Inflammatory macrophage treated with lipopolysaccharide for 4 hours (primary cell): Measurements from ENCODE around the gene DIAPH2.
"Not testable (repeated sequence)": the region's sequence is repeated elsewhere in the genome, so short reads cannot be mapped to it uniquely, and the experiment has no call there.

Source experiments
- DNase-seq: peaks from one replicate; pipeline ENCODE4 v3.0.0-alpha.2; 2020

Gene DIAPH2

DNA sequence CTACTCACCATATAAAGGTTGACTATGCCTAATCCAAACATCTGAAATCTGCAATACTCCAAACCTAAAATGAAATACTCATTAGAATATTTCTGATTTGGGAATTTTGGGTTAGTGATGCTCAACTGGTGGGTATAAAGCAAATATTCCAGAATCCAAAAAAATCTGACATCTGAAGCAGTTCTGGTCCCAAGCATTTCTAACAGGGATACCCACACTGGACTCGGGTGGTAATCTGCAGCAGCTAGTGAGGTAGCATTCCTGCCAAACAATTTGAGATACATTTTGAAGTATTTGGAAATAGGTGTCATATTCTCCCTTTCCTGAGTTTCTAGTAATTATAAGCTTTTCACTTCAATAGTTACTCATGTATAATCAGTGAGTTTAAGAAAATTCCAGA is 149.5 kb downstream of the DIAPH2 start:
- no peak for DNase-seq

DNA sequence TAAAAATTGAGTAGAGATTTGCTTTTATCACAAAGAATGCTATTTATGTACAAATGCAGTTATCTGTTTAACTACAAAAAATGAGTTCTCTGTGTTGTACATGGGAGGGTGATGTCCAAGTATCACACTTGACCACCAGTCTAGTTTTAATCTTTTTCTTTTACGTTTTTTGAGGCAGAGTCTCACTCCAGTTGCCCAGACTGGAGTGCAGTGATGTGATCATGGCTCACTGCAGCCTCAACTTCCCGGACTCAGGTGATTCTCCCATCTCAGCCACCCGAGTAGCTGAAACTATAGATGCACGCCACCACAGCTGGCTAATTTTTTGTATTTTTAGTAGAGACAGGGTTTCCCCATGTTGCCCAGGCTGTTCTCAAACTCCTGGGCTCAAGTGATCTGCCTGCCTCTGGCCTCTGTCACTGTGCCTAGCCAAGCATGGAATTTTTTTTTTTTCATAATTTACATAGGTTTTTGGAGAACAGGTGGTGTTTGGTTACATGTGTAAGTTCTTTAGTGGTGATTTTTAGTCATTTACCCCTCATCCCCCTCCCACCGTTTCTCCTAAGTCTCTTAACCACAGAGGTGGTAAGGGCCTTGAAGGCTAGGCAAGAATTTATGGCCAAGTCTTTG is 151.1 kb downstream of the DIAPH2 start:
- no peak for DNase-seq

DNA sequence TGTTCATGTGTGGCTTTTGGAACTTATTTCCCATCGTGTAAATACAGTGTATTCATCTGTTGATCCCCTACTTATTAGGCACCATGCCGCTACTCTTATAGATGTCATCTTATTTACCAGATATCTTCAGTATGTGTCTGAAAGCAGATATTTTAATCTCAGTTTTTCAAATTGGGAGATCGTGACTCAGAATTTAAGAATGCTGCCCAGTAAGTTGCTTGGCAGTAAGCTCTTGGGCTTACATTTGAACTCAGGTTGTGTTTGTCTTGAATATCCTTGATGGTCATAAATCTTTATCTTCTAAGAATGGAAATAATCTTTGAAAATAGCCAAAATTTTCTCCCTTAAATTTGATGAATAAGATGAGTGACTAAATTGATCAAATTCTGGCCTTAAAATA is 153.2 kb downstream of the DIAPH2 start:
- no peak for DNase-seq

DNA sequence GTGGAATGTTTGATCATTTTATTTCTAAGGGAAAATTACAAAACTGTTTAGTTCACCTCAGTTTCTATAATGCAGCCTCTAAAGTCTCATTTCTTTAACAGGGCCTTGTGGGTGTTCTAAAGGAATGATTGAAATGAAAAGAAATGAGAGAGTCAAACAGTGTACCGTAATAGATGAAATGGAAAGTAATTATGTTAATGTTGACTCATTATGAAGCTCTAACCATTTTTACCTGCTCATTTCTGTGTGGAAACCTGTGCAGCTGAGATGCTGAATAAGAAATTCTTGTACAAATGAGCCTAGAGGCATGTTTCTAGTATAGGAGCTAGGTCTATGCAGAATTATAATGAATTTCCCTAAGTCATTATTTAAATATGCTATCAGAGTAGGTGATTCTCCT is 153.9 kb downstream of the DIAPH2 start:
- no peak for DNase-seq

DNA sequence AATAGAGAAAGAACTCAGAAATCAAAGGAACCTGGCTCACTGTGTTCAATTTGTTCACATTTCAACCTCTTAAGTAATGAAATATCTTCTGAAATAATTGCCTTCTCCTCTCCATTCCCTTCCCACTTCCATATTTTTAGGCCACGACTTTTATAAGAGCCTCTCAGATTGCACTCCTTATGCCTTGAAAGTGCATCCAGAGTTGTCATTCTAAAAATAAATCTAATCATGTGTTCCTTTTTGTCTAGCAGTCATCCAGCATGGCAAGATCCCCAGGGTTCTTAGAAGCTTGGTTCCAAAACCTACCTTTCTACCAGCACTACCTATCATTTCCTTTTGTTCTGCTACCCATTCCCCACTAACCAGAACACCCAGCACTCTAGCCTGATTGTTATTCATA is 156.7 kb downstream of the DIAPH2 start:
- DNase-seq = no peak

DNA sequence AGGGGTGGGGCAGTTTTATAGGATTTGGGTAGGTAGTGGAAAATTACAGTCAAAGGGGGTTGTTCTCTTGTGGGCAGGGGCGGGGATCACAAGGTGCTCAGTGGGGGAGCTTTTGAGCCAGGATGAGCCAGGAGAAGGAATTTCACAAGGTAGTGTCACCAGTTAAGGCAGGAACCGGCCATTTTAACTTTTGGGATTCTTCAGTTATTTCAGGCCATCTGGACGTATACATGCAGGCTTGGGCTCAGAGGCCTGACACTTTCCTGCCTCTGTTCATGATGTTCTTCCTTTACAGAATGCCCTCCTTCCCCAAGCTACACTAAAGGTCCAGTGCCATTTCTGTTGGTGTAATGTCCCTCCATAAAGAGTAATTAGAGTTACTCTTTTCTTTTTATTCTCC is 157.2 kb downstream of the DIAPH2 start:
- DNase-seq = not testable (repeated sequence)

DNA sequence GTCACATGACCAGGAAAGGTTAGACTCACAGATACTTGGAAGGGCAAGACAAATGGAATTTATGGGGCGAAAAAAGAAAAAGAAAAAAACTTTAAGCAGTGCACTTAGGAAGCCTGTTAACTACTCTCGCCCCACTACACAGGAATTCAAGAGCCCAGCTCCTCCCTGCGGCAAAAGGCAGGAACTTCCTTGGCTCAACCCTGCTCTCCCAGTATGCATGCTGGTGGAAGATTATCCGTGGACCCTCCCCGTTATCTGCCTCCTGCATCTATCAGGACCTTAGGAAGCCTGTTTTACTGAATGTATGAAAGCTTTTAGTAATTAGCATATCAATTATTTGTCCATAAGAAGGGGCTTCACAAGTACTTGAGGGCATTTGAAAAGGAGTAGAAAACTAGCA is 158.9 kb downstream of the DIAPH2 start:
- no peak for DNase-seq

DNA sequence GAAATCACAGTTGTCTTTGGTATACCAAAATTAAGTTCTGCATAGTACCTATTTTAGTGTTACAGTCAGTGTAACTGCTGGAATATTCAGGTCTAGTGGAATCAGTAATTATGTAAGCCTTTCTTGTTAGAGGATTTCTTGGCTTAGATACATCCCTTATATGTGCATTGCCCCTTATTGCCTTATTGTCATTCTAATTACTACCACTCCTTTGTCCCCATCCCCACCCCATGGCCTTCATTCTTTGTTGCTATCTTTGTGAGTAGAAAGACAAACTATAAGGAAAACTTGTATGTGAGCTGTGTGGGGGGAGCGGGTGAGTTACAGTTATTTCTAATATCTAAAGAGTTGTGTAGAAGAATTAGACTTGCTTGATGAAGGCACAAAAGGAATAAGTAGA is 162.2 kb downstream of the DIAPH2 start:
- no peak for DNase-seq

DNA sequence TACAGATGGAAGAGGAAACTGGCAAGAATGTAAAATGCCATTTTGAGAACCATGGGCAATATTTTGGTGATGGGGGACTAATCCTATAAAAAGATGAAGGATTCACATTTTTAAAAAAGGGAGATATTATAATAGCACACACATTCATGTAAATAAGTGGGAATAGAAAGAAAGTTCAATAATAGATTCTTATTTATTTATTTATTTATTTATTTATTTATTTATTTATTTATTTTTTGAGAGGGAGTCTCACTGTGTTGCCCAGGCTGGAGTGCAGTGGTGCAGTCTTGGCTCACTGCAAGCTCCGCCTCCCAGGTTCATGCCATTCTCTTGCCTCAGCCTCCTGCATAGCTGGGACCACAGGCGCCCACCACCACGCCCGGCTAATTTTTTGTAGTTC is 174.8 kb downstream of the DIAPH2 start:
- not testable (repeated sequence) for DNase-seq

DNA sequence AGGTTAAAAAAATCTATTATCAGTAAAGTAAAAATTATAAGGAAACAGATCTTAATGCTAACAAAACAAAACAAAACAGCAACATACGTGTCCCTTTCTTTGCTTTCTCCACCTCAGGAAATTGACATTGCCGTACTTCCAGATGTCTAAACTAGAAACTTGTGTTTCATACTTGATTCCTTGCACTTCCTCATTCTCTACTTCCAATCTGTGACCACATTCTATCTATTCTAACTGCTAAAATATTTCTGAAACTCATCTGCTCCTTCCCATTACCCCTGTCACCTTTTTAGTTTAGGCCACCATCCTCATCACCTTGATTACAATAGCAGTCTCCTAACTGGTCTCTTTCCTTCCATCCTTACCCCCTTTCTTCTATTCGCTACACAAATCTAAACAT is 176.6 kb downstream of the DIAPH2 start:
- peak; percentile 11 for DNase-seq

DNA sequence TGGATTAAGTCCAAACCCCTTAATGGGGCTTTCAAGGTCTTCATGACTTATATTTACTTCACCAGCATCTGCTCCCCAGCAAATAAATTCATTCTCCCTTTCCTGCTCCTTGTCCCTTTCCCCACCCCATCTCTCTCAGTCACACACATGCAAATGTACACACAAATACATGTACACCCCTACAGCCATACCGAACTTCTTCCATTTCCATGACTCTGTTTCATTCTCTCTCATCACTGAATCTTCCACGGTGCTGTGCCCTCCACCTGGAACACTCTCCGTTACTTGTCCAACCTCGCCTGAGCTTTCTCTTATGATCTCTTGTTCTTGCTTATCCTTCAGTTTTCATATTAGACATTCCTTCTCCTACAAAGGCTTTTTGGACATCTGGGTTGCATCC is 177.0 kb downstream of the DIAPH2 start:
- no peak for DNase-seq

DNA sequence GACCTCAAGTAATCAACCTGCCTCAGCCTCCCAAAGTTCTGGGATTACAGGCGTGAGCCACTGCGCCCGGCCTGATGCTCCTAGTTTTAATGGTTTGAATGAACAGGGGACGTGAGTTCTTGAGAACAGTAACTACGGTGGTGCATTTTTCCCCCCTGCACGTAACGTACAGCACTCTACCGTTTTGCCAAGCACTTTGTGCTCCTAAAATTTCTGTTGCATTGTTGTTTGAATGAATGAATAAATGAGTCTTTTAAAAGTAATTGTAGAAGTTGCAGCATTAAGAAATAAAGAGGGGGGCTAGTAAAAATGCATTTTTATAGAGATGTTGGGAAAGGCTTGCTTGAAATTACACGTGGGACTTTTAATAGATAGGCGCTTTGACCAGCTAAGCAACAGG is 199.0 kb downstream of the DIAPH2 start, which contains the start of gene RPA4:
Gene RPA4 (plus strand): TSS at position 301 of the 400 bp plus-strand sequence. CDS start 403 bp downstream, outside the sequence.
- no peak for DNase-seq

DNA sequence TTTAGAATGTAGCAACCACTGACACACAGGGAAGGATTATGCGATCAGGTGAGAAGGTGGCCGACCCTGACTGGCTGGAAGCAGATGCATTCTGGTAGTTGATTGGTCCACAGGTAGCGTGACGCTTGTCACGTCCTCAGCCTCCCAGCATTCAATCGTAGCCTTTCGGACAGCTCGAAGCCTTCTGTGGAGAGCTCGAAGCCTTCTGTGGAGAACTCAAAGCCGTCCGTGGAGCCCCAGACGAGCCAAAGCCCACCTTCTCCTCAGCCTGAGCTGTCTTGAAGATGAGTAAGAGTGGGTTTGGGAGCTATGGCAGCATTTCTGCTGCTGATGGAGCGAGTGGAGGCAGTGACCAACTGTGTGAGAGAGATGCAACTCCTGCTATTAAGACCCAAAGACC is 199.4 kb downstream of the DIAPH2 start:
- DNase-seq = no peak

DNA sequence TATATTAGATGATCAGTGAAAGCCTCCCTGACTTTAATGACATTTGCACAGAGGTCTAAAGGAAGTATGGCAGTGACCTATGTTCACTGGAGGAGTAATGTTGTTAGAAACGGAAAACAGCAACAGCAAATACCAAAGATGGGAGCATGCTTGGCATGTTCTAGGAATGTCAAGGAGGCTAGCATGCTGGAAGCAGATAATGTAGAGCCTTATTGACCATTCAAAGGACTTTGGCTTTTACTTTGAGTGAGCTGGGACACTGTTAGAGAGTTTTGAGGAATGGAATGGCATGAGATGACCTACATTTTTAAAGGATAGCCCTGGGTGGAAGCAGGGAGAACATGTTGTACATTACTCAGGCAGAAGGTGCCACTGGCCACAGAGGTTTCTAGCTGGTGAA is 205.1 kb downstream of the DIAPH2 start:
- DNase-seq = no peak

DNA sequence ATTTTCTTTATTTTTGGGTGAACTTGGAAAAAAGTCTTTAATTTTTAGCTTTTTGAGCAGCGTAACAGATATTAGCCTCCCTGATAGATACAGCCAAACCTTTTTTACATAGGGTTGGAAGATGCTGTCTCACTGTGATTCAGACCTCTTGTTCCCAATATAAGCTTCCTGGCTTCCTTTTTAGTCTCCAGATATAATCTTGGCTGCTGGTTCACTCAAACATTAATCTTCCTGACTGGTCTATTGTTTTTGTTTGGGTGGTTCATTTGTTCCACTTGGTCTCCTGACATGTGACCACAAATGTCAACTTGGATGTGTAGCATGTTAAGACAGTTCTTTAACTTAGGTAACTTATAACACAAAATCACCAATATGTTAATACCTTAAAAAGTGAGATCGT is 222.1 kb downstream of the DIAPH2 start:
- DNase-seq = no peak

DNA sequence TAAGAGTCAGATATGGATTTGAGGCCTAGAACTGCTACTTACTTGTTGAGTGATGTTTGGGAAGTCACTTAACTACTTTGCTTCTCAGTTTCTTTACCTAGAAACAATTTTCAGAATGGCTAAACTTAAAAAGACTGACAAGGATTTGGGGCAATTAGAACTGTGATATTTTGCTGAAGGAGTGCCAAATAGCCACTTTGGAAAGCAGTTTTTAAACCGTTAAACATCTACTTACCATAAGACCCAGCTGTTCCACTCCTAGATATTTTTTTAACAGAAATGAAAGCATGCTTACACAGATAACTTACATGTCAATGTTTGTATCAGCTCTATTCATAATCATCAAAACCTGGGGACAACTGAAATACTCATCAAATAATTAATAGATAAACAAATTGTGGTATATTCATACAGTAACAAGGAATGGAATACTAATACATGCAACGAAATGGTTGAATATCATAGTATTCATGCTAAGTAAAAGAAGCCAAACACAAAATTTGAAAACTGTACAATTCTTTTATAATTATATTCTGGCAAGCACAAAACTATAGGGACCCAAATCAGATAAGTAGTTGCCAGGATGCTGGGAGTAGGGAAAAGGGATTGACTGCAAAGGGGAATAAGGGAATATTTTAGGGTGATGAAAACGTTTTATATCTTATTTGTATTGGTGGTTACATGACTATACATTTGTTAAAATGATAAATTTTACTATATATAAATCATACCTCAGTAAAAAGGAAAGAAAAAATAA is 223.1 kb downstream of the DIAPH2 start:
- no peak for DNase-seq

DNA sequence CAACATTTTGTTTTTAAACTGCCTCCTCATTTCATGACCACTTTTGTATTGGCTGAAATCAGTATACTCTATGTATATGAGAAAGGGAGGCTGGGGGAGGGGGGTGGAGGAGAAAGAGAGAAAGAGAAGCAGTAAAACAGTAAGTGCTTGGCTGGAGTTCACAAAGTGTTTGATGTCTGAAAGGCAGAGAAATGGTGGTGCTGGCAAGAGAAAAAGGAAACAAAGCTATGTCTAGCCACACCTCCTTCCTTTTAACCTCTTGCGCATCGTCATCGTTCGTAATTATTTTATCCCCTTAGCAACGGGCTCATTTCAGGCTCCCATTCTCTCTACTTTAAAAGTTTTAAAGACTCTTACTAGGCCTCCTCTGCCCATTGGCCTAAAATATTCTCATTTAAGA is 224.6 kb downstream of the DIAPH2 start:
- DNase-seq = no peak

DNA sequence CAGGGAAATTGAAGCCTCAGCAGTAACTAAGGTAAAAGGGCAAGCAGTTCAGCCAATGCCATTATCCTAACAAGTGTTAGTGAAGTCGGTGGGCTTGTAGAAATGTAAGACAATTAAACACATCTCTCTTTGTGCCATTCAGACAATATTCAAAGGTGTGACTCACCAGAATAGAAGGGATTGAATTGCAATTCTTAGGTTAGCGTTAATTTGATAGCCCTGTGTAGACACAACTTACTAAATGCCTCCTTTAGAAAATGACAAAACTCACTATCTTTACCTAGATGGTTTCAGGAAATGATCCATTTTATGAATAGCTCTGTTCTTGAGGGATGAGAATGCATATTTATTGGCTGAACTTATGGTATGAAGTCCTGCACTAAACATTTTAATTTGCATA is 234.2 kb downstream of the DIAPH2 start:
- DNase-seq = no peak

DNA sequence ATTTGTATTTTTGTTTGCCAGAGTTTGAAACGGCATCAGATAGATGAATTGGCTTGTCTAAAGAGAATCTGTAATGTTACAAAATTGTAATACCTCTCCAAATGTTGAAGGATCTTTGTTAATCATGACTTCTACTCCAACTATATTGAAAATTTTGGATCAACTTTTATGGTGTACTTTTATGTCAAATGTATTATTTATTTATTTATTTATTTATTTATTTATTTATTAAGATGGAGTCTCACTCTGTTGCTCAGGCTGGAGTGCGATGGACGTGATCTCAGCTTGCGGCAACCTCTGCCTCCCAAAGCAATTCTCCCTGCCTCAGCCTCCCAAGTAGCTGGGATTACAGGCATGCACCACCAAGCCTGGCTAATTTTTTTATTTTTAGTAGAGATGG is 235.0 kb downstream of the DIAPH2 start:
- no peak for DNase-seq

DNA sequence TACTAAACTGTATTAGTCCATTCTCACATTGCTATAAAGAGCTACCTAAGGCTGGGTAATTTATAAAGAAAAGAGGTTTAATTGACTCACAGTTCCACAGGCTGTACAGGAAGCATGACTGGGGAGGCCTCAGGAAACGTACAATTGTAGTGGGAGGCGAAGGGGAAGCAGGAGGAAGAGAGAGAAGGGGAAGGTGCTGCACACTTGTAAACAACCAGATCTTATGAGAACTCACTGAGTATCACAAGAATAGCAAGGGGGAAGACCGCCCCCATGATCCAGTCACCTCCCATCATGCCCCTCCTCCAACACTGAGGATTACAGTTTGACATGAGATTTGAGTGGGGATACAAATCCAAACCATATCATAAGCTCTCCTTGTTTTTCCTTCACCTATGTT is 239.9 kb downstream of the DIAPH2 start:
- no peak for DNase-seq

DNA sequence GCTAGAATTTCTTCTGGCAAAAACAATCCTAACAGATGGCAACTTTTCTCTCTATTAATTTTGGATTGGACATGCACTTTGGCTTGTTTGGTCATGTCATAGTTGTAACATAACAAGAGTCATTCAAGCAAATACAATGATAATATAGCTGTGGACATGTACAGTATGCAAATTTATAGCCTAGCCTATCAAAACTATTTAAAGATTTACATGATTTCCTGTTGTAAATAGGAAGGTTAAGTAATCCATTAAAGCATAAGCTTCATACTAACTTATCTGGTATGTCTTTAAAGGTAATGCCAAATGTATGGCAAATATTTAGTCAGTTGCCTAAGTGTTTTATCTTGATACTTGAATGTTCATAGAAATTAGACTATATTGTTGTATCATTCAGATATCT is 244.4 kb downstream of the DIAPH2 start:
- no peak for DNase-seq

DNA sequence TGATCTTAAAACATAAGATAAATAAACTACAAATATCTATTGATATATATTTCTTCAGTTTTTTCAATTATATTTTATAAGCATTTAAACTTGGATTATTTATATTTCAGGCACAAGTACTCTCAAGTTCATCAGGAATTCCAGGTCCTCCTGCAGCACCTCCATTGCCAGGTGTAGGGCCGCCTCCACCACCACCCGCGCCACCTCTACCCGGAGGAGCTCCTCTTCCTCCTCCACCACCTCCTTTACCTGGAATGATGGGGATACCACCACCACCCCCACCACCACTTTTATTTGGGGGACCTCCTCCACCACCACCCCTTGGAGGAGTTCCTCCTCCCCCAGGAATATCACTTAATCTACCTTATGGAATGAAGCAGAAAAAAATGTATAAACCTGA is 273.1 kb downstream of the DIAPH2 start:
- DNase-seq = no peak

DNA sequence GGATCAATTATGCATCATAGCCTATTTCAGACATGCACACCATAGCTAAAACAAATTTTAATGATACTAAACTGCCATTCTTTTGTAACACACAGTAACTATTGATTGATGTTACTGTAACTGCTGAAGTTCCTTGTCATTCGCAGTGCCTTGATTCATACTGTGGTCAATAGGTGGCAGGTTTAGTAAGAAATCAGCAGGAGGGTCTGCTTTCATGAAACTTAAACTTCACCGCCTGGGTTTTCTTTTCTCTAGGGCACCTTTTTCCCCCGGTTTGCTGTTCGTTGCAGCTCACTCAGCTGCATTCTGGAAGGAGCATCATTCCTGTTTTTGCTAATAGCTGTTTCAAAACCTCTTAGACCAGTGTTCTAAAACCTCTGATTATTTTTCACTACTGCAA is 287.2 kb downstream of the DIAPH2 start:
- DNase-seq = no peak

DNA sequence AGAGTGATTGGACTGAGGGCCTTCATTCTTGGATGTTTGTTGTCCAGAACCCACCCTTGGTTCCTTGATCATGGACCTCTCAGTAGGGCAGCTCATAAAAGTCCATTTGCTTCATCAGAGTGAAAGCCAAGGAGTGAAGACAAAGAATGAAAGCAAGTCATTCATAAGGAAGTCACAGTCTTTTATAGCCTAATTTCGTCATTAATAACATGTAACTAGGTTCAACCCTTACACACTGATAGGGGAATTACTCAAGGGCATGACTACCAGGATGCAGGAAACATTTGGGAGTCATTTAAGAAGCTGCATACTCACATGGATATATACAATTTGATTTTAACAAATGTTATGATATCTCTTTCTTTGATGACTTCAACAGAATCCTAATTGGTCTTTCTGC is 294.3 kb downstream of the DIAPH2 start:
- peak; percentile 6 for DNase-seq

DNA sequence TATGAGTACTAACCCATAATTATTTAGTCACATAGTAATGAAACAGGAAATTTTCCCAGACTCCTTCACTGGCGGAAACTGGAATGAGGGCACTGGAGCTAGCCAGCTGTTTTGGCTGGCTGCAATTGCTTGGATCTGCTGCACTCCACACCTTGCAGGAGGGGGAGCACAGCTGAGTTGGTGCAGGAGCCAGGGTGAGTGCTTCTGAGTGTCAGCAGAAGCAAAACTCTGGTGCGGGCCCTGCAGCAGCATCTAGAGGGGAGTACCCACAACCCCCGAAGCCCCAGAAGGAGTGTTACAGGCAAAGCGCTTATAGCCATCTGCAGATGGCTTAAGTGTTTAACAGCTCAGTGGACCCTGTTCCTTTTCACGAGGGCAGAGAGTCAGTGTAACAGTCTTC is 295.1 kb downstream of the DIAPH2 start:
- DNase-seq = no peak
